HG03558 (cell line): ENCODE measurements around the gene MVB12B.
"Not testable (repeated sequence)": the region's sequence is repeated elsewhere in the genome, so short reads cannot be mapped to it uniquely, and the experiment has no call there.

ENCODE experiments used
- ATAC-seq: cut with Tn5 transposase; IDR thresholded peaks from one replicate; pipeline ENCODE4 v1.9.1; 2021; ENCODE audit warnings: moderate number of reproducible peaks; ENCODE audit not compliant: unreplicated experiment; ENCODE audit errors: extremely low read depth

The MVB12B gene

DNA sequence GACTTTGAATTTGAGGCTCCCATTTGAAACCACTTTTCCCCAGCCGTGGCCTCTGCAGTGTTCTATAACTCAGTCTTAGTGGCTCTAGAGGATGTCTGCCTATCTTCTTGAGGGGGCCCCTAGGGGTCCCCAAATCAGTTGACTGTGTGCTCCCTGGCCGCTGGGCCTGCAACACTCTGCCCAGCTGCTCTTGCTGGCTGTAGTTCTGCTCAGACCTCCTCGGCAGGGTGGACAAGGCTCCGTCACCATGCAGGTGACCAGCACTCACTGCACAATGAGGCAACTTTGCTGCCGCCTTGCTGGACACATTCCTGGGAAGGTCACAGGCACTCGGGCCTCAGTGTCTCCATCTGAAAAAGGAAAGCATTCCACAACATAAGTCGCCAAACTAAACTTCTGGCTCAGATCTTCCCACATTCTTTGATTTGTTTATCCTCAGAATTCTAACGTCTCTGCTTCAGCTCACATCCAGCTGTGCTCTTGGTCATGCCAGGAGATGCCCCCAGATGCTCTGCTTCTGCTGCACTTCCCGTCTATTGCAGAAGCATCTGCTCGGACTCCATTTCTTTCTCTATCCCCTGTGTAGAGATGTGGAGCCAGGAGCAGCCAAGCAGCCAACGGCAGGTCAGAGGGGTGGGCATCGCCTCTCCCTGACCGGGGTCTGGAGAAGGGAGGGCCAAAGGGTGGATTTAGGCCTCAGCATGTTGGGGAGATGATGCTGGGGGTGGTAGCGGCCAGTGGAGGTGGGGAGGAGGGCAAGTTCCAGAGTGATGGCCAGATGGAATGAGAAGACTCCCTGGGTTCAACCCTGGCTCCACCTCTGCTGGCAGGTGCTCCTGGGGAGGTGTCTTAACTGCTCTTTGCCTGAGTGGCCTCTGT lies 133.6 kb downstream of the MVB12B start:
- no peak for ATAC-seq

DNA sequence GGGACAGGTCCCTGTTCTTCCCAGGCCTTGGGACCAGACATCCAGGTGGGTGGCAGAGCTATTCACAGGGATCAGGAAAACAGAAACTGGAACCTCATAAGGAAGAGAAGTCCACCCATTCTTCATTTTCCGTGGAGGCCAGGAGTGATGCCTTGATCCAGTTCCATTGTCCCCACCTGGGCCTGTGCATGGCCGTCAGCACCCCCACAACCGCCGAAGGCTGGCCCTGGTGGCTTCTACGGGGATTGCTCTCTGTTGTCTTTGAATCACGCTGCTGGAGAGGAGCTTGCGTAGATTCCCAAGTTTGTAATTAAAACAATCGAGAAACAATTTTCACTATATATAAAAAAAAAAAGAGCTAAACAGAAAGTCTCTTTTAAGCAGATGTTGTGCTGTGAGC lies 134.4 kb downstream of the MVB12B start:
- ATAC-seq = no peak

DNA sequence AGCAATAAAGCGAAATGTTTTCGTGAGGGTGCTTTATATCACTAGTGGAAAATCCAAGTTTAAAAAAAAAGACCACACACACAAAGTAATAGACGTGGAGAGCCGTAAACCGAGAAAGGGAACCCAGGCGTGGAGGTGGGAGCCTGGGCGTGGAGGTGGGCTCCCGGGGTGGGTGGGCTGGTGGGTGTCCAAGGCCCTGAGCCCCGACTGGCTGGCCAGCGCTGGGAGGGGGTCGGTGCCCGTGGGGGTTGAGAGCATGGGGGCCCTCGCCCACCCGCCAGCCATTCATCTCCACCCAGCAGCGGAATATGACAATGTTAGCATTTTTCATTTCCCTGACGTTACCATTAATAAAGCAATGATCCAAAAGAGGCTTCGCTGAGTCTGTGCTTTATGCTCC lies 135.0 kb downstream of the MVB12B start:
- no peak for ATAC-seq

DNA sequence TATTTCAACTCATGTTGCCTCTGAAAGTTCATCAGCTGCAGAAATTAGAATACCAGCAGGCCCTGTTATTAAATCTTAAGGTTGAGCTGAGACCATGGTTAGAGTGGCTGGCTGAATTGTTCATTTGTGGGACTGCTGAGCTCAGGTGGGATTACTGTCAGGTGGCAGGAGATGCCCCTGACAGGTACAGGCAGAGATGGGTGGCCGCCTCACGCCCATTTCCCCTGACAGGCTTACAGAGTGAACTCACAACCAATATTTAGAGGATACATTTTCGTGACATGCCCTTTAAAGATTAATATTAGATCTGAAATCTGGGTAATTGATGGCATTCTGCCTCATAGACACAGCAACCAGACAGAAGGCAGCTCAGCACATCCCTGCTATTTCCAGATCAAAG lies 136.0 kb downstream of the MVB12B start:
- no peak for ATAC-seq

DNA sequence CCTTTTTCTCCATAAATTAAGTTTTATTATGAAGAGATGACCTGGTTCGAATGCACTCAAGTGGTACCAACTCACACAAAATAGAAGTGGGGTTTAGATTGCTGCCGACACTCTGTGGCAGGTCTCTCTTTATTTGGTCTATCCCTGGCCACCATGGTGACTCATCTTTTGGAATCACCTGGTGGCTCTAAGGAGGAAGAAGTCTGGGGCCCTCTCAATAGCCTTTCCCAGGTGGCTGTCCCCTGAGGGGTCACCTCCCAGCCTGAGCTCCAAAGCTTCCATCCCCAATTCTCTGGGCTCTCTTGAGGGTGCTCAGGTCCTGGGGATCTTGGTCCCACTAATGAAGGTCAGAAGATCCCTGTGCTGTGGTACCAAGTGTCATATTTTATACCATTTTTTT lies 136.8 kb downstream of the MVB12B start:
- ATAC-seq = no peak

DNA sequence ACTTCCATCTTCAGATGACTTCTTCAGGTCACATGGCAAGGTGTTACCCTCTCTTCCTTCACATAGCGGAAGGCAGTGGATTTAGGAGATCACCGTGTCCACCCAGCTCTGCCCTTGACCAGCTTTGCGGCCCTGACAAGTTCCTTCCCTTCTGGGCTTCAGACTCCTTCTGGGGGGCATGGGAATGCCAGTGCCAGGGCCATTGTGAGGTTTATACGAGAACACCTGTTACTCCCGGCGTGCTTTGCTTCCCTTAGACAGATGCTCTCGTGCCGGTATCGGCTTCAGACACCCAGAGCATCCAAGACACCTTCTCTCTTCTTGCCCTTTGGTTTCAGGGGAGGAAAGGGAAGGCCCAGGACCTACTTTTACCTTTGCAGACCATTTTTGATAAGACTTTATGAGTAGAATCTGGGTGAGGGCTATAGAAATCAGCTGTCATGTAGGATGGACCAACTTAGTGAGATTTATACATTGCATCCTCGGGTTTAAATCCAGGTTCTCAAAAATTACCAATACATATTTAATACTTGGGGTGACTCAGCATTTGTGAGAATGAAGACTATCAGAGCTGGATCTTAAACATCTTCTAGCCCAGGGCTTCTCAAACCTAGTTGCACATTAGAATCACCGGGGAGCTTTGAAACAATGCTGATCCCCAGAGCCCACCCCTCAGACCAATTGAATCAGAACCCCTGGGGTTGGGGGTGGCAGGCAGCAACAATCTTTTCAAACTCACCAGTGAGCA lies 138.2 kb downstream of the MVB12B start:
- ATAC-seq = no peak

DNA sequence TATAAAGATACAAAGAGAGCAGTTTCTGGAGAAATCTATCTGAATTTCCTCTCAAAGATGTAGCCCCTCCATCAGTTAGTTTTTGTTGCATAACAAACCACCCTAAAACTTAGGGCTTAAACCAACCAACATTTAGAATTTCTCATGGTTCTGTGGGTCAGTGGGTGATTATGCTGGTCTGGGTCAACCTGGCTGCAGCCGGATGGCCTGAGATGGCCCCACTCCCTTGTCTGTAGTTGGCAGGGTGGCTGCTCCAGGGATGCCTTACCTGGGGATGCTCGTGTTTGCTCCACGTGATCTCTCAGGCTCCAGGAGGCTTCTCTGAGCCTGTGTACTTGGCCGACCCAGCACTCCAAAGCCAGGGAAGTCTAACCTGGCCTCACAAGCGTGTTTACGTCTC lies 139.3 kb downstream of the MVB12B start:
- ATAC-seq = no peak

DNA sequence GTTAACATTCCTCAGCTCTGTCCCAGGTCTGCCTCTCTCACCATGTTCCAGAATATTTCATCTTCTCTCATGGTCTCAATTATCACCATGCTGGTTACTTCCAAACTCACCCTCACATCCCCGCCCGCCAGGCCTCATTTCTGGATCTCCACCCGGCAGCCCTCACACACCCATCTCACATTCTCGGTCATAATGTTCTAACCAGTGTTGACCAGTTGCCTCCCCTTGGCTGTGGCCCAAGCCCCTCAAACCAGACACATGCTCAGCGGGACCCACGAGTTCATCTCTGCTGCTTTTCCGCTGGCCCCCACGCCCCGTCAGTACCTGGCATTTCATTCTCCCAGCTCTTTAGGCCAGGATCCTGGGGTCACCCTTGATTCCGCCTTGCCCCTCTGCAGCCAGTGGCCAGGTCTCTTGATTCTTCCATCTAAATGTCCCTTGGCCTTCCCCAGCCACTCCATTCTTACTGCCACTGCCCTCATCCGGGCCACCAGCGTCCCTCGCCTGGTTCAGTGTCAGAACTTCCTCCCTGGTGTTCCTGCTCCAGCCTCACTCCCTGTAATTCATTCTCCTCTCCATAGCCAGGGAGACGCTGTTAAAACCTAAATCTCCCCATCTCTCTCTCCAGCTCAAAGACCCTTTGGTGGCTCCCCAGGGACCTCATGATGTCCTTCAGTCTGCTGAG lies 141.7 kb downstream of the MVB12B start:
- no peak for ATAC-seq

DNA sequence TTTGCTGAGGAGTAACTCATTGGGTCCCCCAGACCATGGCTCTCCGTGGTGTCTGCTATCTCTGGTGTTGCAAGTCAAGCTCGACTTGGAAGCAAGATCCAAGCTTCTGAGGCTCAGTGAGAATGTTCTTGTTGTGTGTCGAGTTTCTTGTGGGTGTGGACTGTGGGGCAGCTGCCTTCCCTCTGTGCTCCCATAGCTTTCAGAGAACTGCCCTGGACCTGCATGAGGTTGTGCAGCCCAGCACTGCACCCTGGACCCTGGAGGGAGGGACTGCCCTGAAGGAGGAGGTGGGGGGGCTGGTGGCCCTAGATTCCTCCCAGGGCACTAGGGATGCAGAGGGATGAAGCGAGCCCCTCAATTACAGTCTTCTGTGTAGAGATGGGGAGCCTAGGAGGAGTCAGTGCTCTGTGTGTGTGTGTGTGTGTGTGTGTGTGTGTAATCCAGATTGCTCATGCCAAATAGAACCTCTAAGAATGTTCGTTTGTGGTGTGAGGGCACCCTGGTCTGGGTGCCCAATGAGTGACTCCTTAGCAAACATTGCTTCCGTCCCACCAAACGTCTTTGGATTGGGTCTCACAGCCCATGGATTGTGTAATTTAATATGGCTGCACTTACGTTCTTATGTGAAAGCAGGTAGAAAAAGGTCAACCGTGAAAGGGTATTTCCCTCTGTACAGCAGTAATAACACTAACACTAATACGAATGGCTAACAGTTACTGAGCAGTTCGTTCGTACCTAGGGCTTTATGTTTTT lies 143.8 kb downstream of the MVB12B start:
- no peak for ATAC-seq

DNA sequence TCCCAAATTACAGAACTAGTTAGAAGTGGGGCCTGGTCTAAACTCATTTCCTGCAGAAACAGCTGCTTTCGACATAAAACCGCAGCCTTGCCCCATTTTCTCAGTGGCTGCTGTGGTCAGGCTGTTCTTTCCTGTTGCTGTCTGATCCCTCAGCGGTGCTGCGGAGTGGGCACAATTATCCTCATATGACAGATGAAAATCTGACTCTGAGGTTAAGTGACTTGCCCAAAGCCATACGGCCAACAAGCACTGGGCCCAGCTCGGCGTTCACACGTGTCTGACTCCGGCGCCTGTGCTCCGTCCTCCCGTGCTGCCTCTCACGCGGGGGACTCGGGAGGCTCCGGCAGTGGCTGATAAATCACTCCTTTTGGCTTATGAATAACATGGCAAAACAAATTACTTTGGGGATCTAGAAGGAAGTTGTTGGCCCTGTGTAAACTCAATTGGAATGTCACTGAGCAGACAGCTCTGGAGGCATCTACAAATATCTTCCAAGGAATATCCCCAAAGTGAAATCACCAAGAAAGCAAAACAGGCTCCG lies 144.5 kb downstream of the MVB12B start:
- peak; percentile 46 for ATAC-seq

DNA sequence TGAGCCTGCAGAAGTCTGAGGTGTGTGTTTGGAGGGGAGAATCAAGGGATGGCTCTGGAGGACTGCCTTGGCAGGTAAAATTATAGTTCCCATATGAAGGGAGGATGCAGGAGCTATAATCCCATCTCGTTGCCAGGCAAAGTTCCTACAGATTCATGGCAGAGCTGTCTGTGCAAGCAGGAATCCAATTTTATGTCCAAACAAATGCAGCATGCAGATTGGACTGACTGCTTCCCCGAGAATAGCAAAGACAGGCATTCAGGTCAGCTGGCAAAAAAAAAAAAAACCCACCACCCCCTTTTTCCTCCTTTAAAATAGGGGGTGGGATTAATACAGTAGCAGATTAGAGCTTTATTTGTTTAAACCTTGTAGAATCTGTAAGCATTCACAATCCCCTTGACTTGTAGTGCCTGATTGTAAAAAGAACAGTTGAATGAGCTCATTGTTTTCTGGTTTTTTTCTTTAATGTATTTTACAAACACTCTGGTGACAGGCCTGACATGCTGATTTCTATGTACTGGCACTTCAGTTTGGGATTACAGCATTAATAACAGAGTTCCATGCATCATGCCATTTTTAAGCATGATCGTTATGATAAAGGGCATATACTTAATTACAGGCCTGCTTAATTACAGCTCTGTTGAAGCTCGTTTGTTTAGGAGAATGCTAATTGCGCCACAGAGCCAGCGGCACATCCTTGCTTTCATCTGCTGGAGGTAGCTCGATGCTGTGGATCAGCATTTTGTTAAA lies 145.7 kb downstream of the MVB12B start:
- no peak for ATAC-seq

DNA sequence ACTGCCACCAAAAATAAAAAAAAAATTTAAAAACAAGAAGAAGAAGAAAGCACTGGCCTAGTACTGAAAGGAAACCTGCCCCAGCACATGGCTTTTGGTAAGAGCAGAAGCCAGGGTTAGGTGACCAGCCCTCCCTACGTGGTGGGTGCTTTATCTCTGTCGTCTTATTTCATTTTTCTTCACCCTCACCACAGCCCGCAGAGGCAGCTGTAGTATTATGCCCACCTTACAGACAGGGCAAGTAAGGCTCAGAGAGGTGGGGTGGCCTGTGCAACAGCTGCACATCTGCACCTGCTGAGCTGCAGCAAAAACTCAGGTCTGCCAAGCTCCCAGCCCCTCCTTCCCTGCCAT lies 146.3 kb downstream of the MVB12B start:
- no peak for ATAC-seq

DNA sequence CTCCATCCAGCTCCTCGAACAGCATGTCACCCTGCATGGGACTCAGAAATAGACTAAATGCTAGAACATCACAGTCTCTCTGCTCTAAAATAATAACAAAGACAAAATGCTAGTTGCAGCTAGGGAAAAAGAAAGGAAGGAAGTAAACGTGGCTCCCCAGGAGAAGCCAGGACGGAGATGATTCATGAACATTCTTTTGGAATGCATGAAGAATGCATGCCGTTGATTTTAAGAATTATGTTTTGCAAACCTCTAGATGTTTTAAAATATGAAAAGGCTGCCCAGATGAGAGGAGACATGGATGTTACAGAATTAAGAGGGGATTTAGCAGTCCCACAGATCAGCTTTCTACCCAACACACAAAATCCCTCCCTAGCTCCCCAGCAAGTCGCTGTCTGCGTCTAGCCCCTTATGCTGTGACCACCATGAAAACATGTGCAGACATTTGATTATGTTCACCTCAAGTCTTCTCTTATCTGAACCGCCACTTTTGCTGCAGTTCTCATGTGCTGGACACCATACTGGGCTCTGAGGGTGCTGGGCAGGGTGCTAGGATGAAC lies 147.7 kb downstream of the MVB12B start:
- ATAC-seq = no peak

DNA sequence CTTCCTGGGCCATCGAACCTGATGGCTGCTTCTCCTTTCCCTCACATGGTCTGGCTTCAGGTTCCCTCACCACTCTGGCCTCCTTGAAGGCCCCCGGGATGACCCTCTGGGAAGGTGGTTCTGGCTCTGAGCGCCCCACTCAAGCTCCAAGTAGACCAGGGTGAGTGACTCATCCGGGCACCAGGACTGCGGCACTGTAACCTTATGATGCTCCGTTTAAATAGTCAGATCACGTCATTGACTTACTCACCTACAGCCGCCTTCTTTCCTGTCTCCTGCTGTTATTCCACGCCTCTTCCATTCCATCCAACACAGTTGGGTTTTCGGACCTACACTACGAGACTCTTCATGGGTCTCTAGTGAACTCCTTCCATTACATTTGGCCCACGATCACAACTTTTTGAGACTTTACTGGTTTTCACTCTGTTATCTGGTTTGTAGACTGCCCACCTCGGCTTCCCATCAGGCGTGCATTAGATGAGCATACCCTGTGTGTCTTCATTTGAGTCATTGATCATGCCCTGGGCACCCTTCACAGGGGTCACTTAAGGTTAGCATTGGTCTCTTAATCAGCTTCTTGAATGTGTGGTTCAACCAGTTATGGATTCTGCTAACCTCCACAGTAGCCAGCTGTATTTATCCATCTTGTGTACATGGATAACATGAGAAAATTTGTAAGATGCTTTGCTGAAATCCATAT lies 148.3 kb downstream of the MVB12B start:
- ATAC-seq = no peak

DNA sequence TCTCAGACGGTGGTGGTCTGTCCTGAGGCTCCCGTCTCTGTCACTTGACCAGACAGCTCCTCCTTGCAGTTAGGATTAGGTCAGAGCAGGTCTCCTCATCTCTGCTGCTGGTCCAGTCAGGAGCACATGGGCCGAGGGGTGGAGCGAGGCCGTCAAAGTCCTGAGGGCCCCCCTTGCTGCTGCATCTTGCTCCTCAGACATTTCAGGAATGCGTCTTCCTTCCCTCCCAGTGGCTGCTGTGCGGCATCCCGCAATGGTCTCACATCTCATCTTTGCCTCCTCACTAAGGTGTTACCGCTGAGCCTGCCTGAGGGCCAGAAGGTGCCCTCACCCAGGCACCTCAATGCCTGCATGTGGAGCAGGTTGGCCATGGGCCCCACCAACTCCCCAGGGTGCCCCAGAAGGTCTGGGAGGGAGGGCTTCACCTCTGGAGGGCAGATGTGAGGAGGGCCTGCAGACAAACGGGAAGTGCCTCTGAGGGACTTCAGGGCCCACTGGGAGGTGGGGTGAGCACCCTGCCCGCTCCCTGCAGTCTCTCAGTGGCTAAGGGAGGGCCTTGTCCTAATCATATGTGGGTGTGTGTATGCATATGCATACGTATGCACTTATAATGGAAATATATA lies 149.4 kb downstream of the MVB12B start:
- ATAC-seq = no peak

DNA sequence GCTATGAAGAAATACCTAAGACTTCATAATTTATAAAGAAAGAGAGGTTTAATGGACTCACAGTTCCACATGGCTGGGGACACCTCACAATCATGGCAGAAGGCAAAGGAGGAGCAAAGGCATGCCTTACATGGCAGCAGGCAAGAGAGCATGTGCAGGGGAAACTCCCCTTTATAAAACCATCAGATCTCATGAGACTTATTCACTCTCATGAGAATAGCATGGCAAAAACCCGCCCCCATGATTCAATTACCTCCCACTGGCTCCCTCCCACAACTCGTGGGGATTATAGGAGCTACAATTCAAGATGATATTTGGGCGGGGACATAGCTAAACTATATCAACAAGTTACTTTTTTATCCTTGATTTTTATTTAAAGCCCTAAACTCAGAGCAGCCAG lies 150.8 kb downstream of the MVB12B start:
- ATAC-seq = not testable (repeated sequence)

DNA sequence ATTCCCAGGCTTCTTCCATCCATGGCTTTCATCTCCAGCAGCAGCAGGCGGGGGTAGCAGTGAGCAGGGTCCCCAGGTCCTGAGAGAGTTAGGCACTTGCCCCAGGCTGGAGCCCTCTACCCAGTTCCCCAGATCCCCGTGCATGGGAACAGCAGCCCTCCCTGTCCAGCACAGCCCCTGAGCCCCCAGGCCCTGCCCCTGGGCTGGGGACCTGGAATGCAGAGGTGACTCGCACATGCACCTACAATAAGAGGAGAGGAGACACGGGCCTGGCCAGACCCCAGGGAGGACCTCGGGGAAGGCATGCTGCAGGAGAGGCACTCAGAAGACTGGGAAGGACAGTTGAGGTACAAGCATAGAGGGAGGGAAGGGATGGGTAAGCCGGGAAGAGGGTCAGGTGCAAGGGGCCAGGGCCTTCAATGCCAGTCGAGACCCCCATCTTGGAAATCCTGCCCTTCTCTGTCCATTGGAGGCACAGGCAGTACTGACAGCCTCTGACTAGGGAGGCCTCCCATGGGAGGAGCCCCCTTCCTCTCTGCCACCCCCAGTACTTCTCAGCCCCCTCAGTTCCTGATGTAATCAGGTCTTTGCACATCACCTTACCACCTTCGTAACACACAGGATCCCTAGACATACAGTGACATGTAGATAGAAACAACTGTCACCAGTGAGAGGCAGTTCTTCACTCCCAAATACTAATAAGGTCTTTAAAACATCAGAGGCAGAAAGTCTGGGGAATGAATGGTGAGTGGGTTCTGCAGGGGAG lies 151.8 kb downstream of the MVB12B start:
- ATAC-seq = no peak
